A673 (cell line): ENCODE measurements around the gene DOCK1. TPM values are rescaled to one million over a fixed set of nuclear protein-coding genes. Genes with fewer than 3 reads are reported as not detected.
A peak's percentile ranks its signal among the peaks of the same experiment; 100 is the strongest.

Experiments
- BruUV-seq: library from RNA; stranded (reverse); fragments of 400-500 nt; replicated peaks from 2 replicates; lab custom pipeline; 2021; lab: Mats Ljungman, UMichigan
- CTCF ChIA-PET: fragments of 300-600 bp; sonication (Branson Sonifier 250); formaldehyde crosslinking; loops from one replicate; lab custom pipeline; 2022; ENCODE audit warnings: antibody characterized with exemption; lab: Charles Lee
- POLR2A ChIA-PET: fragments of 300-600 bp; sonication (Branson Sonifier 250); formaldehyde crosslinking; loops from one replicate; lab custom pipeline; 2022; ENCODE audit warnings: antibody characterized with exemption; ENCODE audit not compliant: low non-redundant PET; lab: Charles Lee
- DNase-seq: peaks from one replicate; pipeline ENCODE4 v3.0.0-alpha.2; 2015; ENCODE audit warnings: low spot score
- H3K27ac ChIP-seq: fragments of 200-600 bp; sonication (generic); 2 replicates; pipeline ENCODE4 v1.5.1; 2016; ENCODE audit warnings: mixed run types, low read depth, mild to moderate bottlenecking, mixed read lengths, antibody characterized with exemption, low read length; ENCODE audit not compliant: poor library complexity, severe bottlenecking
- H3K27me3 ChIP-seq: fragments of 200-600 bp; sonication (generic); replicated peaks from 2 replicates; pipeline ENCODE4 v1.6.1; 2017; ENCODE audit warnings: mixed run types, low read depth, mild to moderate bottlenecking, mixed read lengths, antibody characterized with exemption, low read length; ENCODE audit not compliant: insufficient read depth, poor library complexity
- H3K36me3 ChIP-seq: fragments of 200-600 bp; sonication (generic); 2 replicates; pipeline ENCODE4 v1.6.1; 2016; ENCODE audit warnings: mixed run types, mild to moderate bottlenecking, mixed read lengths, antibody characterized with exemption, low read length; ENCODE audit not compliant: insufficient read depth, poor library complexity, severe bottlenecking
- H3K4me1 ChIP-seq: fragments of 200-600 bp; sonication (generic); 2 replicates; pipeline ENCODE4 v1.6.1; 2017; ENCODE audit warnings: mixed run types, mild to moderate bottlenecking, mixed read lengths, antibody characterized with exemption, low read length; ENCODE audit not compliant: insufficient read depth, poor library complexity, severe bottlenecking
- H3K4me3 ChIP-seq: fragments of 200-600 bp; sonication (generic); 2 replicates; pipeline ENCODE4 v1.5.1; 2016; ENCODE audit warnings: low read depth, mixed run types, mild to moderate bottlenecking, mixed read lengths, low read length; ENCODE audit not compliant: poor library complexity, severe bottlenecking
- H3K9me3 ChIP-seq: fragments of 200-600 bp; sonication (generic); 2 replicates; pipeline ENCODE4 v1.6.1; 2016; ENCODE audit warnings: mixed run types, low read depth, mild to moderate bottlenecking, mixed read lengths, antibody characterized with exemption, low read length; ENCODE audit not compliant: poor library complexity, severe bottlenecking
- EZH2 ChIP-seq: fragments of 200-600 bp; sonication (generic); IDR thresholded peaks from 2 replicates; pipeline ENCODE4 v1.6.1; 2017; ENCODE audit warnings: borderline replicate concordance, low read depth, mild to moderate bottlenecking, mixed read lengths, antibody characterized with exemption, low read length; ENCODE audit not compliant: poor library complexity, severe bottlenecking
- intact Hi-C: fragments of 100-400 bp; cut with micrococcal nuclease; formaldehyde crosslinking; loops from one replicate; pipeline ENCODE4 v1.10.0; 2022; ENCODE audit not compliant: unreplicated experiment
- total RNA-seq: library from RNA; stranded (reverse); gene quantifications from 2 replicates; pipeline ENCODE4 v1.2.3, GENCODE V29; 2021
- TF ChIP-seq, protein P1 (sequence below): fragments of 300-800, 200-600 bp; sonication (generic); conservative IDR thresholded peaks from 2 replicates; pipeline ENCODE4 v1.5.1; 2017; ENCODE audit warnings: low read depth, mild to moderate bottlenecking, antibody characterized with exemption, low read length, moderate library complexity, mixed read lengths

Gene DOCK1
- total RNA-seq, 1 experiment from 2014 or later: 30.7 TPM

DNA sequence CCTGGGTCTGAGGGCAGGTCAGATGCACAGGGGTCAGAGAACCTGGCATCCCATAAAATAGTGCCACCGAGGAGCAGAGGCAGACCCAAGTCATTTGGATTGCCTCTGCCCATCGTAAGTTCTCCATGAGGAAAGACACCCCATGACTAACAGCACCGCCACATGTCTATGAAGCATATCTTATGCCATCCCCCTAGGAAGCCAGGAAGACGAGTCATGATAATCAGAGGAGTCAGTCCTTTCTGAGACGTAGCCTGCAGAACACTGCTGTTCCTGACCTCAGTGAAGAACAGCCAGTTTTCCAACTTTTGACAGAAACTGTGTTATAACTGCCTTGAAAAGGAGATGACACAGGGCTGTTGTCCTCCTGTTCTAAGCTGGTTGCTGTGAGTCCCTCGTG lies 239.9 kb downstream of the DOCK1 start:
- Histone ChIP-seq H3K4me3 (no peak overlapping the region), H3K27me3 (no peaks in the 10 kb centered on the region), H3K9me3 (no peaks in the 10 kb centered on the region), H3K36me3 (no peaks in the 10 kb centered on the region), H3K27ac (no peak overlapping the region), H3K4me1 (peaks cover 13% of the 10 kb centered on the region)
- POLR2A ChIA-PET: no interaction called here
- intact Hi-C loops: no loop called here
- DNase-seq: peak; percentile 37
- TF ChIP-seq, protein P1, sequence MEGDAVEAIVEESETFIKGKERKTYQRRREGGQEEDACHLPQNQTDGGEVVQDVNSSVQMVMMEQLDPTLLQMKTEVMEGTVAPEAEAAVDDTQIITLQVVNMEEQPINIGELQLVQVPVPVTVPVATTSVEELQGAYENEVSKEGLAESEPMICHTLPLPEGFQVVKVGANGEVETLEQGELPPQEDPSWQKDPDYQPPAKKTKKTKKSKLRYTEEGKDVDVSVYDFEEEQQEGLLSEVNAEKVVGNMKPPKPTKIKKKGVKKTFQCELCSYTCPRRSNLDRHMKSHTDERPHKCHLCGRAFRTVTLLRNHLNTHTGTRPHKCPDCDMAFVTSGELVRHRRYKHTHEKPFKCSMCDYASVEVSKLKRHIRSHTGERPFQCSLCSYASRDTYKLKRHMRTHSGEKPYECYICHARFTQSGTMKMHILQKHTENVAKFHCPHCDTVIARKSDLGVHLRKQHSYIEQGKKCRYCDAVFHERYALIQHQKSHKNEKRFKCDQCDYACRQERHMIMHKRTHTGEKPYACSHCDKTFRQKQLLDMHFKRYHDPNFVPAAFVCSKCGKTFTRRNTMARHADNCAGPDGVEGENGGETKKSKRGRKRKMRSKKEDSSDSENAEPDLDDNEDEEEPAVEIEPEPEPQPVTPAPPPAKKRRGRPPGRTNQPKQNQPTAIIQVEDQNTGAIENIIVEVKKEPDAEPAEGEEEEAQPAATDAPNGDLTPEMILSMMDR: no peak
- no peak for TF ChIP-seq EZH2
- BruUV-seq: no TSS peak
- CTCF ChIA-PET: no interaction called here

DNA sequence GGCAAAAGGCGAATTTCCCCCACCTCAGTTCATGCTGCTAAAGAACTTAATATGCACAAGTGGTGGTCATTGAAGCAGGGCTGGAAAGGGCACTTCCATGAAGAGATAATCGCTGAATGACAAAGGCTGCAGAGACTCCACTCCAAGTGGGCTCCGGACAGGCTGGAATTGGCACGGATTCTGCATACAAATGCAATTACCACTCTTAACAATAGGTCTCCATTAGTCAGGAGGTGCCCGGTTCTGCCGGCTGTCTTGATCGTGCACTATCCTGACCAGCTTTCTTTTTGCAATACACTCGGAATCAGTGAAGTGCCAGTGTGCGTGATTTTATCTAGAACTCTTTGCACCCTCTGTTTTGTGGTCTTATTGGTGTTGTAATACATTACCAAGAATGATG lies 241.4 kb downstream of the DOCK1 start:
- Histone ChIP-seq H3K9me3 (no peaks in the 10 kb centered on the region), H3K4me3 (no peak overlapping the region), H3K27me3 (no peaks in the 10 kb centered on the region), H3K36me3 (no peaks in the 10 kb centered on the region), H3K4me1 (peaks cover 13% of the 10 kb centered on the region), H3K27ac (no peak overlapping the region)
- ChIA-PET CTCF (no interaction called here), POLR2A (no interaction called here)
- no TSS peak for BruUV-seq
- intact Hi-C loops: no loop called here
- no peak for TF ChIP-seq EZH2
- TF ChIP-seq, protein P1: no peak
- DNase-seq: no peak

DNA sequence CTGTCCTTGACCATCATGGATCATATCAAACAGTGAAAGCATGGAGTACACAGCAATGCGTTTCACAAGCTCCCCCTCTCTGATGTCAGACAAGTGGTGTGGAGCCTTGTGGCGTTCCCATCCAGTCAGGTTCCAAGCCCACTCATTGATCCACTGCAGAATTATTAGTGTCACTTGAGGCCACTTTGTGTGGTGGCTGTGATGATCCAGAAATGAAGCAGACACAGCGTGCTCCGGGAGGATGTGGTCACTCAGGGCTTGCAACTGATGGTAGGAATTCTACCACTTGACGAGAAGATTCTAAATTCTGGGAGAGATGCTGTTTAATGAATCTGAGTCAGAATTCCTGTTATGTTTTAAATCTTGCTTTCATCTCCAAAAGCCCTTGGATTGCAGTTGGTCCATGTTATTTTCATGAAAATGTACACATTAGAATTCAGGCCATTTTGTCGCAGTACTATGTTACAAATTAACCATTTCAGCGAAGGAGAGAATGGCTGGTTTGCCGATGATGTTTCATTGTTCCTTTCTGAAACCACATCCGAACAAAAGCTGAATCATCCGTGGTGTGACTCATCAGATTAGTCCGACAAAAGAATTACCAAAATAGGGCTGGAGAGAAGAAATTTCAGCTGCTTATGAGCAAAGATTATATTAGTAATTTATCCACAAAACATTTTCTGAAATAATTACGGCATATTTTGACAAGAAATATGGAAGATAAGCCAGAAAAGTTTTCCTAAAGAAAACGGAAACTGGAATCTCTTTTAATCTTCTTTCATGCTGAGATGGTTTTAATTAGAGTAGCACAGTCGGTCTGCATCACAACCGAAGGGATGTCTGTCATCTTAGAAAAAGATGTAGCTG lies 243.1 kb downstream of the DOCK1 start:
- intact Hi-C loops: no loop called here
- ChIA-PET POLR2A (no interaction called here), CTCF (no interaction called here)
- no peak overlapping the region for H3K27ac ChIP-seq
- TF ChIP-seq, protein P1: no peak
- no peak for TF ChIP-seq EZH2
- BruUV-seq: TSS peak; percentile 40
- no peak overlapping the region for H3K4me3 ChIP-seq
- H3K27me3 ChIP-seq: no peaks in the 10 kb centered on the region
- no peaks in the 10 kb centered on the region for H3K9me3 ChIP-seq
- H3K36me3 ChIP-seq: no peaks in the 10 kb centered on the region
- peaks cover 13% of the 10 kb centered on the region for H3K4me1 ChIP-seq
- peak; percentile 80 for DNase-seq
